ENCODE results near the gene KRT35.

Gene KRT35

GRCh38 chr17:41511716-41512115 is 30.8 kb upstream of the KRT35 start:
- DNase-seq = no peak

- peak in 1 of 2 experiments; percentile 34 for DNase-seq
Observed at GRCh38 chr17:41511116-41511515, 30.2 kb upstream of the KRT35 start.

GRCh38 chr17:41510251-41511065 is 29.5 kb upstream of the KRT35 start:
- peak in 1 of 2 experiments; percentile 43 for DNase-seq

- DNase-seq = no peak
Observed at GRCh38 chr17:41507315-41507880, 26.4 kb upstream of the KRT35 start.

- DNase-seq = no peak
Observed at GRCh38 chr17:41505809-41506767, 25.1 kb upstream of the KRT35 start.

GRCh38 chr17:41505007-41505808 is 24.3 kb upstream of the KRT35 start, which contains the start of gene KRT13:
TSS of gene KRT13 (minus strand) at chr17:41505612. CDS start at chr17:41505550, 62 bp downstream.
- no peak for DNase-seq

- DNase-seq = peak in 1 of 2 experiments; percentile 23
Observed at GRCh38 chr17:41504246-41504977, 23.5 kb upstream of the KRT35 start.

- DNase-seq = no peak
Observed at GRCh38 chr17:41503202-41503601, 22.3 kb upstream of the KRT35 start.

- no peak for DNase-seq
Observed at GRCh38 chr17:41500131-41500911, 19.4 kb upstream of the KRT35 start.

- no peak for DNase-seq
Observed at GRCh38 chr17:41499714-41500113, 18.8 kb upstream of the KRT35 start.

GRCh38 chr17:41498276-41498675 is 17.3 kb upstream of the KRT35 start:
- DNase-seq = no peak

- peak in 1 of 2 experiments; percentile 40 for DNase-seq
Observed at GRCh38 chr17:41496803-41497484, 16.0 kb upstream of the KRT35 start.

- DNase-seq = no peak
Observed at GRCh38 chr17:41494524-41494923, 13.6 kb upstream of the KRT35 start.

GRCh38 chr17:41492771-41493170 is 11.8 kb upstream of the KRT35 start:
- DNase-seq = peak; percentile 17 to 74

- DNase-seq = no peak
Observed at GRCh38 chr17:41492351-41492750, 11.4 kb upstream of the KRT35 start.

- DNase-seq = no peak
Observed at GRCh38 chr17:41491476-41491875, 10.5 kb upstream of the KRT35 start.

GRCh38 chr17:41490000-41490990 is 9.3 kb upstream of the KRT35 start:
- DNase-seq = no peak

- no peak for DNase-seq
Observed at GRCh38 chr17:41489531-41489930, 8.6 kb upstream of the KRT35 start, which contains the start of gene KRT36. TSS of gene KRT36 (minus strand) at chr17:41489910. CDS start at chr17:41489864, 46 bp downstream.
